SKM-1 treated with dmso at 0.1 percent for 144 hours (cell line): ENCODE results near the gene PARD3B.

Experiments
- DNase-seq: peaks from one replicate; lab custom pipeline; 2025; ENCODE audit not compliant: unreplicated experiment; lab: John Stamatoyannopoulos, UW

The PARD3B gene

GRCh38 chr2:205367331-205367935 lies 822.2 kb downstream of the PARD3B start:
- no peak for DNase-seq

DNA sequence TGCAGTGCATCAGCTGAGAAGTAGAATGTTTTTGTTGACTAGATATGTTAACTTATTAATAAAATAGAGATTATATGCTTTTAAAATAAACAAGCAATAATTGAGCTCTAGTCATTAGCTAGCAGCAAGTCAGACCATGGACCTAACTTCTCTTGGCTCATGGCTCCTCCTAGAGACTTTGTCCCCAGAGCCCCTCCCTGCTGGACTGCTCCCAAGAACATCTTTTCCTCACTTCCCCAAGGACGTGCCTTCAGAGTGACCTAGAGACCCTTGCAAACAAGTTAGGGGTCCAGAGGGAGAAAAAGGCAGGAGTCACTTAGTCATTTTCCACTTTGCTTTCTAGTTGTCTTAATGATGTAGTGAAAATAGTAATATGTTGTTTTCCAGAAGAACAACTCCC lies 824.5 kb downstream of the PARD3B start:
- DNase-seq, result no peak

GRCh38 chr2:205370726-205371125 lies 825.5 kb downstream of the PARD3B start:
- DNase-seq, result no peak

GRCh38 chr2:205372141-205372540 lies 826.9 kb downstream of the PARD3B start:
- DNase-seq, result no peak

- no peak for DNase-seq
Measured at GRCh38 chr2:205375461-205376448, 830.5 kb downstream of the PARD3B start.

DNA sequence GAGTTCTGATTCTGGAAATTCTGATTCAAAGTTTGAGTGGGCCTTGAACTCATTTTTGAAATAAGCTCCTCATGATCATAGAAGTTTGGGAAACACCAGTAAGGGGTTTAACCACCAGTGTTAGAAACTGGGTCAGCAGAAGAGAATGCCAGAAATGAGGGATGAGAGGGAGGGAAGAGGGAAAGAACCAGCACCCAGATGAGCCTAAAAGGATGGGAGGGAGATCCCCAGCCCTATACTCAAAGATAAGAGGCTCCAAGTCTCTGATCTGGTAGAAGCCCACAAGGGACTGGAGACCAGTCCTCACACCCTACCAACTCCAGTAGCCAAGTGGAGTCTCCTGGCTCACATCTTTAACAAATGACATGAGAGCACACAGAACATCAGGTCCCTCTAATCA lies 832.0 kb downstream of the PARD3B start:
- DNase-seq, result no peak

DNA sequence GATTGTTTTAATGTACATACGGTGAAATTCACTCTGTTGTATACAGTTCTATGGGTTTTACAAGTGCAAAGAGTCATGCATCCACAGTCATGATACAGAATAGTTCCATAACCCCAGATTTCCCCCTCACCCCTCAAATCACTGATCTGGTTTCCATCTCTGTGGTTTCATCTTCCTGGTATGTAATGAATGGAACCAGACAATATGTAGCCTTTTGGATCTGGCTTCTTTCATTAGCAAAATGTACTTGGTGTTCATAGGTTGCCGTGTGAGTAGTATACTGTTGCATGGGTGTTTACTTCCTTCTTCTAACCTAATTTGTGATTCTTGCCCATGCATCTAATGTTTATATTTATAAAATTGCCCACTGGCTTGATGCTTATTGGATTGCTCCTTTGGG lies 838.3 kb downstream of the PARD3B start:
- no peak for DNase-seq

DNA sequence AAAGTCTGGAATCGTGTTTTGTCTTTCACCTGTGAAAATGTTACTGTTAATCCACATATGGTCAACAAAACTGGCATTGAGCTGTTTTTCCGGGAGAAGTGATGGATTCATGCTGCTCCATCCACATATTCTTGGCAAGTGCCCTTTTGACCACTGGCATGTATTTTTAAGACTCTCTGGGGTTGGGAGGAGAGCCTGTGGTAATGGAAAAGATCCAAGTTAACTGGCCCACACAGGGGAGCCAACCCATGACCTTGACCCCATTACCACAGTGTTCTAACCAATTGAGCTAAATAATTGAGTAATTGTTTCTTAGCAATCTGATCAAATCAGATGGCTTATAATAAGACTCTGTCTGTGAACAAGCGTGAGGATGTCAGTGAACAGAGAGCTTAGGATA lies 840.8 kb downstream of the PARD3B start:
- DNase-seq, result no peak

GRCh38 chr2:205387350-205388055 lies 842.2 kb downstream of the PARD3B start:
- DNase-seq, result no peak

- DNase-seq, result no peak
Measured at GRCh38 chr2:205390866-205391265, 845.6 kb downstream of the PARD3B start.

DNA sequence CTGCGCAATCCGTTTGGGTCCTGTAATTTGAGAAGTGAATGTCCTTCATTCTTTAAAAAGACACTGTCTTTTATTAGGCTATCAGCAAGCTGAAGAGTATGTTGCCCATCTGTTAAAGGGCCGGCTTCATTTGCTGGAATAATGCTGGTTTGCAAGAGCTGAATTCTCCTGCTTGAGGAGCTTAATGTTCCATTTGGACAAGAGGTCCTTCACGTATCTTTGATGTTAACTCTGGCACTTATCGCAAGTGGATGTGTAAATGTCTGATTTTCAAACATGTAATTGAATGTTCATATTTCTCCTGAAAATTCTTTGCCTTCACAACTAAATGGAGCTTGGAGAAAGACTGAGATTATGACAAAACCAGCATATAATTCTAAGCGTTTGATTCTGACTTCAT lies 856.2 kb downstream of the PARD3B start:
- no peak for DNase-seq

GRCh38 chr2:205402011-205402410 lies 856.7 kb downstream of the PARD3B start:
- no peak for DNase-seq

- no peak for DNase-seq
Measured at GRCh38 chr2:205403244-205403825, 858.1 kb downstream of the PARD3B start.

- DNase-seq, result no peak
Measured at GRCh38 chr2:205405194-205405593, 859.9 kb downstream of the PARD3B start.

- no peak for DNase-seq
Measured at GRCh38 chr2:205405752-205406151, 860.5 kb downstream of the PARD3B start.

DNA sequence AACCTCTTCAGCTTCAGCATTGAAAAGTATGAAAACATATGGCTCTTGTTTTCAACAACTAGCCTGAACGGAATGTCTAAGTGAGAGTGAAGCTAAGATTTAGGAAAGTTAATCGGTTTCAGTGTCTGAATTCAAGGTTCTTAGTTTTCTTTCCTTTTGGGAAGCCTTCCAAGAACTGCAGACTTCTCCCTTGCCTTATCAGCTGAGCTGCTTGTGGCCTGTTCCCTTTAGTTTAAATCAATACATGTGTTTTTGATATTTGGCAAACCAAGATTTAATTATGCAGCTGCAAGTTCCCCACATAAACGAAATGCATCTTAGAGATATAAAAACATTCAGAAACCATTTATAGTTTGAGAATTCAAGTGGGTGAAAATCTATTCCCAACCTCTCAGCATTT lies 862.7 kb downstream of the PARD3B start:
- no peak for DNase-seq

DNA sequence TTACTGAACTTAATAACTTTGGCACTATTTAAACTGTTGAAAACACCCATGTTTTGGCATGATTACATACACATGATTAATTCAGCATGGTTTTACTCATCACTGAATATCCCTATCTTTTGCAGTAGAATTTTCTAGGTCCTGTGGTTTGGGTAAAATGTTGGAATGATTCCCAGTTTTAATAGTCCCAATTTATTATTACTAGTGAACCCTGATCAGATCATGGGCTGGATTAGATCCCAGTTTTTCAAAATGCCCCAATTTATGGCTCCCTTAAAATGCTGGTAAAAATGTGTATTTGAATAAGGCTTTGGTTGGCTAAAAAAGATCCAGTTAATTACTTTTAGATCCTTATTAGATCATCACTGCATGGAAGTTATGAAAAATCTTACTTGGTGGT lies 863.4 kb downstream of the PARD3B start:
- DNase-seq, result no peak

DNA sequence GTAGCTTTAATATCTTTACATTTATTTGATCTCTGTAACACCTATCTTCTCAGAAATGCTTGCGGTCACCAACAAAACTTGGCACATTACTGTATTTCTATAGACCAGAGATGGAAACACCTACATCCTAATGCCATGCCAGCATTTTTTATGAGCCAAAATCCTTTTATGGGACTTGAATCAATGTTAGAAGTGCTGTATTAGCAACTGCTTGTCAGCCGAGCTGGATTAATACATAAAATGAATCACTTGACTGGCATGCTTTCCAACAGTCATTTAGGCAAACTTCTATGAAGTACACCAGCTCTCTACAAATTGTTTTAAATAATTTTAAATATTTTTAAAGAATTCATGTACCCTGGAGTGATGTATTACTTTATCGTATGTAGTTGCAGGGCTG lies 864.1 kb downstream of the PARD3B start:
- no peak for DNase-seq

GRCh38 chr2:205411558-205411957 lies 866.3 kb downstream of the PARD3B start:
- no peak for DNase-seq

- no peak for DNase-seq
Measured at GRCh38 chr2:205424326-205424725, 879.1 kb downstream of the PARD3B start.

- no peak for DNase-seq
Measured at GRCh38 chr2:205425102-205425501, 879.8 kb downstream of the PARD3B start.
